Bronchial epithelial cell (primary cell): Measurements from ENCODE around the gene GPR37. TPM values are rescaled to one million over a fixed set of nuclear protein-coding genes. Genes with fewer than 3 reads are reported as not detected.

ENCODE experiments used
- DNase-seq: peaks from one replicate; pipeline ENCODE4 v3.0.0-alpha.2; 2010; ENCODE audit warnings: low read depth
- FAIRE-seq: peaks from 2 replicates; lab custom pipeline; 2011; peaks lifted over from hg19 to GRCh38; lab: Jason Lieb, UNC
- H3K27me3 ChIP-seq: 2 replicates; pipeline ENCODE4 v1.5.1; 2011; ENCODE audit warnings: low read length; ENCODE audit not compliant: control insufficient read depth, insufficient read depth
- H3K36me3 ChIP-seq: 2 replicates; pipeline ENCODE4 v1.5.1; 2011; ENCODE audit warnings: low read length; ENCODE audit not compliant: control insufficient read depth, insufficient read depth
- H3K4me3 ChIP-seq: 2 replicates; pipeline ENCODE4 v1.5.1; 2011; ENCODE audit warnings: mild to moderate bottlenecking, low read depth, low read length, control low read depth
- total RNA-seq: library from RNA; depleted of rRNA; stranded (reverse); fragments of >200 nt; gene quantifications from 2 replicates; pipeline ENCODE4 v1.2.1, GENCODE V29; 2014
- TF ChIP-seq, protein P1 (sequence below): IDR thresholded peaks from 2 replicates; pipeline ENCODE4 v1.5.1; 2011; ENCODE audit warnings: mild to moderate bottlenecking, moderate library complexity, low read length, control low read depth, inconsistent platforms; ENCODE audit not compliant: insufficient read depth, severe bottlenecking

Gene GPR37
- total RNA-seq, 1 donor from 2014 or later: 1.6 TPM

DNA sequence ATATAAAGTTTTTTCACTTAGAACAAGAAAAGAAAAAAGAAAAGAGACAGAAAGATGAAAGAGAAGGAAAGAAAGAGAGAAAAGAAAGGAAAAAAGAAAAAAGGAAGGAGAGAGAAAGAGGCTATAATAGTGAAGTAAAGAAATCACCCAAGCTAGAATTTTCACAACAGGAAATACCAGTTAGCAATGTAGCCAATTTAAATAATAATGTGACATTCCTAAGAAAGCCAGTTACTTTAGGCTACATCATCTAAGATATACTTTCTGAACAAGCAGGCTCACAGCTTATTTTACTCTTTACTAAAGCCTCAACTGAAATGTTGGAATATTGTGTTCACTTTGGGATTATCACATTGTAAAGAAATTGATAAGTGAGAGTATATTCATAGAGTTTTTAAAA is 53.6 kb downstream of the GPR37 start:
- H3K36me3 ChIP-seq: no peaks in the 10 kb centered on the region
- TF ChIP-seq, protein P1, sequence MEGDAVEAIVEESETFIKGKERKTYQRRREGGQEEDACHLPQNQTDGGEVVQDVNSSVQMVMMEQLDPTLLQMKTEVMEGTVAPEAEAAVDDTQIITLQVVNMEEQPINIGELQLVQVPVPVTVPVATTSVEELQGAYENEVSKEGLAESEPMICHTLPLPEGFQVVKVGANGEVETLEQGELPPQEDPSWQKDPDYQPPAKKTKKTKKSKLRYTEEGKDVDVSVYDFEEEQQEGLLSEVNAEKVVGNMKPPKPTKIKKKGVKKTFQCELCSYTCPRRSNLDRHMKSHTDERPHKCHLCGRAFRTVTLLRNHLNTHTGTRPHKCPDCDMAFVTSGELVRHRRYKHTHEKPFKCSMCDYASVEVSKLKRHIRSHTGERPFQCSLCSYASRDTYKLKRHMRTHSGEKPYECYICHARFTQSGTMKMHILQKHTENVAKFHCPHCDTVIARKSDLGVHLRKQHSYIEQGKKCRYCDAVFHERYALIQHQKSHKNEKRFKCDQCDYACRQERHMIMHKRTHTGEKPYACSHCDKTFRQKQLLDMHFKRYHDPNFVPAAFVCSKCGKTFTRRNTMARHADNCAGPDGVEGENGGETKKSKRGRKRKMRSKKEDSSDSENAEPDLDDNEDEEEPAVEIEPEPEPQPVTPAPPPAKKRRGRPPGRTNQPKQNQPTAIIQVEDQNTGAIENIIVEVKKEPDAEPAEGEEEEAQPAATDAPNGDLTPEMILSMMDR: no peak
- FAIRE-seq (no peak), DNase-seq (peak; percentile 29)
- H3K4me3 ChIP-seq: no peak overlapping the region
- H3K27me3 ChIP-seq: no peaks in the 10 kb centered on the region

GRCh38 chr7:124702385-124702784 is 63.2 kb downstream of the GPR37 start:
- Histone ChIP-seq H3K4me3 (no peak overlapping the region), H3K27me3 (no peaks in the 10 kb centered on the region), H3K36me3 (no peaks in the 10 kb centered on the region)
- peak; percentile 62 for DNase-seq
- TF ChIP-seq, protein P1: no peak
- FAIRE-seq: no peak

DNA sequence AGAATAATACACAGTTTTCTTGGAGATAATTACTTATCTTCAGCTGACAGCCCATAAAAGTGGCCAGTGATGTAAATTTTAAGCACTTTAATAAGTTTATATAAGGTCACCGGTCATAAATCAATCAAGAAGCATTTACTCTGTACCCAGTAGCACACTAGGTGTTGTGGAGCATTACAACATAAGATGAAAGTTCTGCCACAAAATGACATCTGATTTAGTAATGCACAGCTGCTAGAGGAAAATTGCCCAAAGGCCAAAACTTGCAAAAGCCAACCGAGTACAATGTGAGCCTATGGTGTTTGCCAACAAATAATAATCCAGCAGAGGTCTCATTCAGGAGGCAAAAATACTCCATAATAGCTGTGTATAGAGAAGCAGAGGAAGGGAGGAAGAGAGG is 63.6 kb downstream of the GPR37 start:
- TF ChIP-seq, protein P1: no peak
- DNase-seq (peak; percentile 76), FAIRE-seq (no peak)
- no peaks in the 10 kb centered on the region for H3K27me3 ChIP-seq
- H3K4me3 ChIP-seq: no peak overlapping the region
- H3K36me3 ChIP-seq: no peaks in the 10 kb centered on the region

DNA sequence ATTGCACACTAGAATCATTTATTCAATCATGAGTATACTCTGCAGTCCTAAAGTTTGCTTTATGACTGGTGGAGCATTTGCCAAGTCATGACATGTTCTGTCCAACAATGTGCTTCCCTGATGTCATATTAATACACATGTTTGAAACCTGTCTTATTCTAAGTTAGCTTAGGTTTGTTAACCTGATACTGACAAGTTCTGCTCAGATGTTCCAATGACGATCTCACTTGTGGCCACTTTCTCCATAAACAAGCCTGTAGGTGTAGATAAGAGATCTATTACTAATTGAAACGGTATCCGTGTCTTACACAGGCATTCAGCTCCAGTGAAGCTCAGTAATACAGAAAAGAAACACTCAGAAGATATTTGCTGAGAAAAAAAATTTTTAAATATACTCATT is 64.9 kb downstream of the GPR37 start:
- TF ChIP-seq, protein P1: no peak
- Histone ChIP-seq H3K4me3 (no peak overlapping the region), H3K36me3 (no peaks in the 10 kb centered on the region), H3K27me3 (no peaks in the 10 kb centered on the region)
- no peak for FAIRE-seq
- DNase-seq: peak; percentile 97

DNA sequence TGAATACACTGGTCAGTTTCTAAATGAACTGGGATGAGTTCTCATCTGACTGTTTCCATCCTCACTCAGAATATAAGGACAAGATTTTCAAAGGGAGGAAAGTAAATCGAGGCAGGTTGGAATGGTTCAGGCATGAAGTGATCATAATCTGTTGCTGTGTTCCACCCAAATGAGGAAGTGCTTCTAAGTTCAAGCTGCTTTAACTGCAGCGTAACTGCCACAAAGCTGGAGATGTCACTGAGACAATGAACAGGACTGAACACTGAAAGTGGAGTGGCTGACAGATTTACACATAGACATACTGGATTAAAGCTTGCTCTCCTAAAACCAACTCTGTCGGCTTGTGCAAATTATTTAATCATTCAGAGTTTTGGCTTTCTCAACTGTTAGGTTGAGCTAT is 66.6 kb downstream of the GPR37 start:
- Histone ChIP-seq H3K4me3 (no peak overlapping the region), H3K27me3 (no peaks in the 10 kb centered on the region), H3K36me3 (no peaks in the 10 kb centered on the region)
- FAIRE-seq: peak; percentile 23
- DNase-seq: no peak
- TF ChIP-seq, protein P1: no peak

DNA sequence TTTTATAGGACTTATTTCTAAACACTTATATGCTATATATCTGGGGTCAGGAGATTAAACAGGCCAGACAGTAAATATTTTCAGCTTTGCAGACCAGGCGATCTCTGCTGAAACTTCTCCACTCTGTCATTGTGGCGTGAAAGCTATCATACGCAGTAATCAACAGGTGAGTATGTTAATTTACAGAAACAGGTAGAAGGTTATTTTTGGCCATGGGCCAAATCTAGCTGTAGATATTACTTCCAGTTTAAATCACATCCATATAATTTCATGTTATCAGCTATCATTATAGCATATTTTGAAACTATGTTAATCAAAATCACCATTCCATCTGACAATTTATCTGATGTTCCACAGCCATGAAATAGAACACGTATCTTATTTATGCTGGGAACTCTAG is 67.8 kb downstream of the GPR37 start:
- DNase-seq: no peak
- Histone ChIP-seq H3K36me3 (no peaks in the 10 kb centered on the region), H3K27me3 (no peaks in the 10 kb centered on the region), H3K4me3 (no peak overlapping the region)
- no peak for FAIRE-seq
- TF ChIP-seq, protein P1: no peak
